ENCODE measurements around the gene RGS6. TPM values are rescaled to one million over a fixed set of nuclear protein-coding genes. Genes with fewer than 3 reads are reported as not detected.

The RGS6 gene
- total and polyA plus RNA-seq, 2 of the 4 experiments (the other 2 are of a cell fraction) = not detected

DNA sequence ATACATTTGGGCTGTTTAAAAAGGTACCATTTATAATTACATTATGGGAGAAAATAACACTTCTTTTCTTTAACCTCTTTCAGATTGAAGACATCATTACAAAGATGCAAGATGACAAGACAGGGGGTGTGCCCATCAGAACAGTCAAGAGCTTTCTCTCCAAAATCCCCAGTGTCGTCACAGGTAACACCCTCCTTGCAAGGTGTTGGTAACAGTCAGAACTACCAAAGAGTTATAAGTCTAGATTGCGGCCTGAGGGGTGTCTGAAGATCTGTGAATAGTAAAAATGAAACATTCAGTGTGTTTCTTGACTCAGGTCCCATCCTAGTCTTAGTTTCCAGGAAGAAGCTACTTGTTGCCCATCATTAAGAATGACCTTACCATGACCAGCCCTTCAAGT, 419.8 kb downstream of the RGS6 start:
- ATAC-seq (ENCODE audit: low read depth) = no peak
- Histone ChIP-seq H3K27ac (ENCODE audit: insufficient read depth, low read length) (no peak overlapping the region), H2AK5ac (ENCODE audit: low read depth, low read length) (no peak overlapping the region), H3K9me3 (ENCODE audit: control insufficient read depth, insufficient read depth, low read length) (no peaks in the 10 kb centered on the region), H3K4ac (ENCODE audit: low read depth, low read length) (no peak overlapping the region), H3K4me1 (ENCODE audit: control insufficient read depth, insufficient read depth, low read length) (no peaks in the 10 kb centered on the region), H2BK5ac (ENCODE audit: low read depth, low read length, poor library complexity, severe bottlenecking) (no peak overlapping the region), H3K14ac (replicated peaks; ENCODE audit: low read depth, low read length) (no peak overlapping the region), H4K20me1 (ENCODE audit: insufficient read depth, low read length) (no peaks in the 10 kb centered on the region), H3K56ac (ENCODE audit: extremely low read depth, insufficient read depth, low read length) (no peak overlapping the region), H2AFZ (replicated peaks; ENCODE audit: low read length, poor library complexity) (no peak overlapping the region), H2AK9ac (replicated peaks; ENCODE audit: low read depth, low read length, poor library complexity) (no peak overlapping the region), H3K9me1 (ENCODE audit: insufficient read depth, low read length) (no peaks in the 10 kb centered on the region), H3K27me3 (ENCODE audit: control insufficient read depth, insufficient read depth, low read length) (no peaks in the 10 kb centered on the region), H2BK15ac (ENCODE audit: low read depth, low read length) (no peak overlapping the region), H3K9ac (ENCODE audit: low read depth, low read length) (no peak overlapping the region), H3K4me2 (ENCODE audit: low read depth, low read length) (no peak overlapping the region), H3K36me3 (ENCODE audit: control insufficient read depth, insufficient read depth, low read length) (no peaks in the 10 kb centered on the region), H4K5ac (ENCODE audit: low read depth, low read length) (no peak overlapping the region), H2BK120ac (ENCODE audit: low read depth, low read length) (no peak overlapping the region), H3K23ac (ENCODE audit: low read depth, low read length) (no peak overlapping the region), H2BK20ac (ENCODE audit: low read depth, low read length) (no peak overlapping the region), H4K8ac (ENCODE audit: low read depth in 2 of 2, low read length in 2 of 2) (no peak overlapping the region), H3K79me1 (ENCODE audit: low read depth in 1 of 2, low read length in 2 of 2) (no peaks in the 10 kb centered on the region), H3K18ac (ENCODE audit: low read depth, low read length) (no peak overlapping the region), H4K91ac (ENCODE audit: insufficient read depth, low read depth, low read length) (no peak overlapping the region), H3K4me3 (ENCODE audit: insufficient read depth, low read depth, low read length) (no peak overlapping the region)
- ChIA-PET POLR2A (ENCODE audit: unreplicated experiment) (no interaction called here), CTCF (no interaction called here)
- in situ Hi-C loops (cut with MboI; ENCODE audit: low sequenced_read_pairs) (no loop called here), intact Hi-C loops (cut with micrococcal nuclease) (no loop called here), dilution Hi-C loops (cut with HindIII; ENCODE audit: low sequenced_read_pairs, unreplicated experiment) (no loop called here)
- no peak for DNase-seq
- no TSS peak for BruUV-seq (replicated peaks)
- TF ChIP-seq MAFK (IDR thresholded peaks at IDR 0.05; ENCODE audit: low read depth, low read length) (no peak), CEBPB (IDR thresholded peaks at IDR 0.05; ENCODE audit: low read depth, low read length) (no peak), MAZ (IDR thresholded peaks at IDR 0.05; ENCODE audit: borderline replicate concordance, low read depth, low read length) (no peak), POLR2A (IDR thresholded peaks at IDR 0.05; ENCODE audit: low read depth, low read length) (no peak), NFE2L2 (IDR thresholded peaks at IDR 0.05; ENCODE audit: low read depth, low read length) (no peak), RAD21 (IDR thresholded peaks at IDR 0.05; ENCODE audit: low read length) (no peak), FOS (IDR thresholded peaks at IDR 0.05; ENCODE audit: low read depth, low read length) (no peak)
- TF ChIP-seq, protein P1, sequence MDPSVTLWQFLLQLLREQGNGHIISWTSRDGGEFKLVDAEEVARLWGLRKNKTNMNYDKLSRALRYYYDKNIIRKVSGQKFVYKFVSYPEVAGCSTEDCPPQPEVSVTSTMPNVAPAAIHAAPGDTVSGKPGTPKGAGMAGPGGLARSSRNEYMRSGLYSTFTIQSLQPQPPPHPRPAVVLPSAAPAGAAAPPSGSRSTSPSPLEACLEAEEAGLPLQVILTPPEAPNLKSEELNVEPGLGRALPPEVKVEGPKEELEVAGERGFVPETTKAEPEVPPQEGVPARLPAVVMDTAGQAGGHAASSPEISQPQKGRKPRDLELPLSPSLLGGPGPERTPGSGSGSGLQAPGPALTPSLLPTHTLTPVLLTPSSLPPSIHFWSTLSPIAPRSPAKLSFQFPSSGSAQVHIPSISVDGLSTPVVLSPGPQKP (IDR thresholded peaks at IDR 0.05; ENCODE audit: borderline replicate concordance, low read depth, low read length) = no peak
- TF ChIP-seq, protein P2, sequence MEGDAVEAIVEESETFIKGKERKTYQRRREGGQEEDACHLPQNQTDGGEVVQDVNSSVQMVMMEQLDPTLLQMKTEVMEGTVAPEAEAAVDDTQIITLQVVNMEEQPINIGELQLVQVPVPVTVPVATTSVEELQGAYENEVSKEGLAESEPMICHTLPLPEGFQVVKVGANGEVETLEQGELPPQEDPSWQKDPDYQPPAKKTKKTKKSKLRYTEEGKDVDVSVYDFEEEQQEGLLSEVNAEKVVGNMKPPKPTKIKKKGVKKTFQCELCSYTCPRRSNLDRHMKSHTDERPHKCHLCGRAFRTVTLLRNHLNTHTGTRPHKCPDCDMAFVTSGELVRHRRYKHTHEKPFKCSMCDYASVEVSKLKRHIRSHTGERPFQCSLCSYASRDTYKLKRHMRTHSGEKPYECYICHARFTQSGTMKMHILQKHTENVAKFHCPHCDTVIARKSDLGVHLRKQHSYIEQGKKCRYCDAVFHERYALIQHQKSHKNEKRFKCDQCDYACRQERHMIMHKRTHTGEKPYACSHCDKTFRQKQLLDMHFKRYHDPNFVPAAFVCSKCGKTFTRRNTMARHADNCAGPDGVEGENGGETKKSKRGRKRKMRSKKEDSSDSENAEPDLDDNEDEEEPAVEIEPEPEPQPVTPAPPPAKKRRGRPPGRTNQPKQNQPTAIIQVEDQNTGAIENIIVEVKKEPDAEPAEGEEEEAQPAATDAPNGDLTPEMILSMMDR (conservative IDR thresholded peaks at IDR 0.05; ENCODE audit: low read depth, low read length) = no peak
- WGBS, 2 experiments (ENCODE audit: extremely low coverage in 2 of 2, insufficient read length in 1 of 2) = no CpG with 5 or more reads among the region's 2 CpGs
